RWPE1 (cell line): Measurements from ENCODE around the gene EYA2.

Experiments used
- CTCF ChIA-PET: fragments of 350-600 bp; sonication (Branson Sonifier 250); formaldehyde crosslinking; extraction: SDS; loops from one replicate; lab custom pipeline; 2021; lab: Yijun Ruan, JAX
- POLR2A ChIA-PET: fragments of 400-600 bp; formaldehyde crosslinking; extraction: SDS; loops from one replicate; lab custom pipeline; 2020; ENCODE audit warnings: antibody characterized with exemption; ENCODE audit not compliant: low non-redundant PET; lab: Yijun Ruan, JAX
- DNase-seq: peaks from one replicate; pipeline ENCODE4 v3.0.0; 2012; ENCODE audit warnings: low spot score
- H3K27ac ChIP-seq: fragments of 450-650 bp; 2 replicates; pipeline ENCODE4 v1.5.1; 2017
- TF ChIP-seq, protein P1 (sequence below): fragments of 450-650 bp; conservative IDR thresholded peaks from 2 replicates; pipeline ENCODE4 v1.5.1; 2017; ENCODE audit warnings: low read depth, mild to moderate bottlenecking

EYA2 gene

GRCh38 chr20:47139934-47140535 is 245.4 kb downstream of the EYA2 start:
- ChIA-PET POLR2A (no interaction called here), CTCF (interaction anchor here (0.6 to 0.9 kb wide), 6 partner anchors 11 to 547 kb away, joined by 3 to 4 read pairs (median 4); no protein-coding TSS in a partner anchor)
- peak overlapping the region; percentile 22; the same call in 1 of the 2 replicates for H3K27ac ChIP-seq
- TF ChIP-seq, protein P1, sequence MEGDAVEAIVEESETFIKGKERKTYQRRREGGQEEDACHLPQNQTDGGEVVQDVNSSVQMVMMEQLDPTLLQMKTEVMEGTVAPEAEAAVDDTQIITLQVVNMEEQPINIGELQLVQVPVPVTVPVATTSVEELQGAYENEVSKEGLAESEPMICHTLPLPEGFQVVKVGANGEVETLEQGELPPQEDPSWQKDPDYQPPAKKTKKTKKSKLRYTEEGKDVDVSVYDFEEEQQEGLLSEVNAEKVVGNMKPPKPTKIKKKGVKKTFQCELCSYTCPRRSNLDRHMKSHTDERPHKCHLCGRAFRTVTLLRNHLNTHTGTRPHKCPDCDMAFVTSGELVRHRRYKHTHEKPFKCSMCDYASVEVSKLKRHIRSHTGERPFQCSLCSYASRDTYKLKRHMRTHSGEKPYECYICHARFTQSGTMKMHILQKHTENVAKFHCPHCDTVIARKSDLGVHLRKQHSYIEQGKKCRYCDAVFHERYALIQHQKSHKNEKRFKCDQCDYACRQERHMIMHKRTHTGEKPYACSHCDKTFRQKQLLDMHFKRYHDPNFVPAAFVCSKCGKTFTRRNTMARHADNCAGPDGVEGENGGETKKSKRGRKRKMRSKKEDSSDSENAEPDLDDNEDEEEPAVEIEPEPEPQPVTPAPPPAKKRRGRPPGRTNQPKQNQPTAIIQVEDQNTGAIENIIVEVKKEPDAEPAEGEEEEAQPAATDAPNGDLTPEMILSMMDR = no peak
- peak; percentile 70 for DNase-seq

GRCh38 chr20:47141350-47141921 is 246.8 kb downstream of the EYA2 start:
- ChIA-PET POLR2A (no interaction called here), CTCF (interaction anchor here (0.5 kb wide), 1 partner anchor 559 kb away, joined by 4 read pairs; no protein-coding TSS in a partner anchor)
- no peak overlapping the region for H3K27ac ChIP-seq
- TF ChIP-seq, protein P1 = no peak
- DNase-seq = no peak

- ChIA-PET CTCF (interaction anchor here (1.1 kb wide), 1 partner anchor 17 kb away, joined by 5 read pairs; no protein-coding TSS in a partner anchor), POLR2A (no interaction called here)
- peak; percentile 61 for DNase-seq
- no peak overlapping the region for H3K27ac ChIP-seq
- TF ChIP-seq, protein P1 = no peak
Measured at GRCh38 chr20:47141941-47142773, 247.5 kb downstream of the EYA2 start.

DNA sequence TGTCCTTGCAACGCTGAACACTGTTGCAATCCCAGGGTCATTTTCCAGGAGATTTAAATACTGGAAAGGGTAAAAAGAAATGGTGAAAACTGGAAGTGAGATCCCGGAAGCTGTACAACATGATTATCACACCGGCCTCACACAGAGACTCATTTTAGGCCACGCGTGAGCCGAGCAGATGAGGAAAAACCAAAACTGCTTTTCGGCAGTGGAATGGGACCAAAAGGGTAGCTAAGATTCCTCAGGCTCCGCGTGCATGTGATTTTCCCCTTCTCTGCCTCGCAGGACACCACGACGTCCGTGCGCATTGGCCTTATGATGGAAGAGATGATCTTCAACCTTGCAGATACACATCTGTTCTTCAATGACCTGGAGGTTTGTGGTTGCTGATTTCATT is 248.1 kb downstream of the EYA2 start:
- ChIA-PET POLR2A (no interaction called here), CTCF (interaction anchor here (1.1 kb wide), 1 partner anchor 17 kb away, joined by 5 read pairs; no protein-coding TSS in a partner anchor)
- no peak for DNase-seq
- H3K27ac ChIP-seq = no peak overlapping the region
- TF ChIP-seq, protein P1 = no peak

DNA sequence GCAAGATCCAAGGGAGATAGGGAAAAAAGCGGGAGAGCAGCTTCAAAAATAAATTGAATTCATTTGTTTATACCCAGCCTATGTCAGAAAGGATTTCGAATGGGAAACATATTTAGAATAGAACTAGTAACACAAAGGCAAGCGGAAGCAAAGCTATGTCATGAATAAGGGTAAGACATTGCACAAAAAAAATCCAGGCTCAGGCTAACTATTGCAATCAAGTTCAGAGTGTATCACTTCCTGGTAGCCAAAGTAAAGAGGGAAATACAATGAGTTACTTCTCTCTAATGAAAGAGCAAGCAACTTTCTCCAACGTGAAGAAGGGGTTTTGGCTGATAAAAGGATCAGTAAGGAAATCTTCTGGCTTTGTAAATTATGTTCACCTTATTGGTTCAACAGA is 249.0 kb downstream of the EYA2 start:
- CTCF ChIA-PET = interaction anchor here (0.6 kb wide), 1 partner anchor 329 kb away, joined by 3 read pairs; no protein-coding TSS in a partner anchor
- POLR2A ChIA-PET = no interaction called here
- TF ChIP-seq, protein P1 = no peak
- H3K27ac ChIP-seq = no peak overlapping the region
- no peak for DNase-seq

GRCh38 chr20:47144463-47144862 is 249.8 kb downstream of the EYA2 start:
- no peak overlapping the region for H3K27ac ChIP-seq
- DNase-seq = no peak
- POLR2A ChIA-PET = no interaction called here
- TF ChIP-seq, protein P1 = no peak
- CTCF ChIA-PET = no interaction called here
